Cerebellar nuclear complex (tissue), 1 donor: ENCODE measurements around the gene CYTH3.
"Not testable (repeated sequence)": the region's sequence is repeated elsewhere in the genome, so short reads cannot be mapped to it uniquely, and the experiment has no call there.

Source experiments
- DNase-seq, 2 experiments: peaks; one replicate each; lab custom pipeline; 2025; lab: John Stamatoyannopoulos, UW

Gene CYTH3

DNA sequence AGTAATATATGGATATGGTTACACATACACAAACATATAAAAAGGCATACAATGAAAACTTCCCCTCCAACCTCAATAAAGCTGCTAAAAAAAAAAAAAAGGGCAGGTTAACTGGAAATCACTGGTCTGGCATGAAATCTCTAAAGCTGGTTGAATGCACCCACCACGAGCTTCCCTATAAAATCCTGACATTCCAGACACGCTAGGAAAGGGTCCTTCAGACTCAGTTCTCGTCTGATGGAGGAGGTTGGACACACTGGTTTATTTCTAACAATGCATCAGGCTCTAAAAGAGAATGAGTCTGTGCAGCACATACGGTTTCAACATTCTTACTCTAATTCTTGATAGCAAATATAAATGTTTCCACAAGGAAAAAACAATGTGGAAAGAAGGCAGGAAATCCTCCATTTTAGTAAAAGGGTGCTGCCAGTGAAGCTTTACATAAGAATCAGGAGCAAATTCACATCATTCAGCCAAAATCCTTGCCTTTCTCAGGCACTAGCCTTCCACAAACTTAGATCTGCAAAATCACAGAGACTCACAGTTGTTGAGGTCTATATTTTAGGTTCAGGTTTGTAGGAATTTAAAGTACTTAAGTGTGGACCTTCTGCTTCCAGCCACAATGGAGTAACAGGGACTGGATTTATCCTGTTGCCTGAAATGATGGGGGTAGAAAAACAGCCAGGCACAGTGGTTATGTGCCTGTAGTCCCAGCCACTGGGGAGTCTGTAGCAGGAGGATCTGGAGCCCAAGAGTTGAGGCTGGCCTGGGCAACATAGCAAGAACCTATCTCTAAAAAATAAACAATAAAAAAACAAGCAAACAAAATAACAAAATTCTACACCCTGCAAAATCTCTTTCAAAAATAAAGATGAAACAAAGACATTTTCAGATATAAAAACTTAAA lies 73.5 kb downstream of the CYTH3 start:
- no peak for DNase-seq

- no peak for DNase-seq
Measured at GRCh38 chr7:6197801-6198551, 74.4 kb downstream of the CYTH3 start.

DNA sequence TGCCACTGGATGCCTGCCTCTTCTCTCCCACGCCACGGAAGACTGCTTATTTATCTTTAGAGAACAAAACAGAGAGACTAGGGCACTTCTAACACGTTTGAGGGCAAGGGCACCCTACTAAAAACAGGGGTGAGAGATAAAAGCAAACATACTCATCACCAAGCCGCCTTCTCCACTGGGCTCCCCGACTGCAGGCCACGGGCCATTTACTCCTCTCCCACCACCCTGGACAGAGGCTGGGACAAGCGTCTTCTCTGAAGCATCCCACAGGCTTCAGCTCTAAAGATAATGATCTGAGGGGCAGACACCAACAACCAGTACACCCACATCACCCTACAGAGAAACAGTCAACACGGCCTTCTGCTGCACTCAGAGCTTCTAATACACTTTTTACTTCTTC lies 78.7 kb downstream of the CYTH3 start:
- DNase-seq, result no peak

DNA sequence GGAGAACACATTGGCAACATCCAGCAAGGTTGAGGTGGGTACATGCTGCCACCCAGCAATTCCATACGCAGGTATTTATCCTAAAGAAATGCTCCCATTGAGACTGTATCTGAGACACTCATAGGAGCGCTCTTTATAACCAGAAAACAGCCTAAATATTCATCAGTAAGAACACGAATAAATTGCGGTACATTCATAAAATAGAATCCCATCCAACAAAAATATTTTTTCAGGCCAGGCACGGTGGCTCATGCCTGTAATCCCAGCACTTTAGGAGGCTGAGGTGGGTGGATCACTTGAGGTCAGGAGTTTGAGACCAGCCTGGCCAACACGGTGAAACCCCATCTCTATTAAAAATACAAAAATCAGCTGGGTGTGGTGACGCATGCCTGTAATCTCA lies 81.9 kb downstream of the CYTH3 start:
- DNase-seq, result not testable (repeated sequence)

- DNase-seq, result no peak
Measured at GRCh38 chr7:6188389-6188788, 84.0 kb downstream of the CYTH3 start.

- no peak for DNase-seq
Measured at GRCh38 chr7:6186577-6186976, 85.8 kb downstream of the CYTH3 start.

- no peak for DNase-seq
Measured at GRCh38 chr7:6182993-6183392, 89.4 kb downstream of the CYTH3 start.

- no peak for DNase-seq
Measured at GRCh38 chr7:6181136-6181535, 91.3 kb downstream of the CYTH3 start.

DNA sequence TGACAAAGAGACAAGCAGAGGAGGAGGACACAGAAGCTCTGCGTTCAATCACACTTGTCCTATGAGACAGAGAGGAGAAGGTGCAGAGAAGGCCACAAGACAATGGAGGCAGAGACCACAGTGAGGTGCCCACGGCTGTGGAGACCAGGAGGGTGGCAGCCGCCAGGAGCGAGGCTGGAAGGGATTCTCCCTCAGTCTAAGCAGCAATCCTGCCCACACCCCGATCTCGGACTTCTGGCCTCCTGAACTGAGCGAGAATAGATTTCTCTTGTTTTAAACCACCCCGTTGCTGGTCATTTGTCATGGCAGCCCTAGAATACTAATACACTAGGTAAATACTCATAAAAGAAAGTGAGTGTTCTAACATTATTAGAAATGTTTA lies 92.1 kb downstream of the CYTH3 start:
- no peak for DNase-seq

GRCh38 chr7:6179620-6180343 lies 92.6 kb downstream of the CYTH3 start:
- no peak for DNase-seq

- DNase-seq, result no peak
Measured at GRCh38 chr7:6178298-6179029, 94.0 kb downstream of the CYTH3 start.

DNA sequence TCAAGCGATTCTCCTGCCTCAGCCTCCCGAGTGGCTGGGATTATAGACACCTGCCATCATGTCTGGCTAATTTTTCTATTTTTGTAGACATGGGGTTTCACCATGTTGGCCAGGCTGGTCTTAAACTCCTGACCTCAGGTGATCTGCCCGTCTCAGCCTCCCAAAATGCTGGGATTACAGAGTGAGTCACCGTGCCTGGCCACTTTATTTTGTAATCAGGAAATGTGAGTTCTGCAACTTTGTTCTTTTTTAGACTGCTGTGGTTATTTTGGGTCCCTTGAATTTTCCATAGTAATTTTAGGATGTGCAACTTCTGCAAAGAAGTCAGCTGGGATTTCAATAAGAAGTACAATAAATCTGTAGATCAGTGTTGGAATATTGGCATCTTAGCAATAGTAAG lies 96.8 kb downstream of the CYTH3 start:
- DNase-seq, result no peak

DNA sequence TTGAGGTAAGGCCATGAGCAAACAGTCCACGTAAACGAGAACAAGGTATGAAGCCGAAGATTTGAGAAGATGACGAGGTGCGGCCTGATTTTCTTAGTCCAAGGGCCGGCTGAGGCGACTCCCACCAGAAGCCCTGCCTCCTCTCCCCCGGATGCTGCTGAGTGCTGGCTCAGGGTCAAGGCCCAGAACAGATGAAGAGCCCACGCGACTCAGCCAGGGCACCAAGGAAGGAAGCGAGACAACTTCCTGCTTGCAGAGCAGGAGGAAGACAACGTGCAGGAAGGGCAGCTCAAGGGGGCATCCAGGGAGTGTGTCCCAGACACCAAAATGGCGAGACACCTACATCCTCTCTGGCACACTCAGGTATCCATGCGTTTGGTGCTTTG lies 99.5 kb downstream of the CYTH3 start:
- DNase-seq, result no peak

- DNase-seq, result no peak
Measured at GRCh38 chr7:6172224-6172909, 100.1 kb downstream of the CYTH3 start.

DNA sequence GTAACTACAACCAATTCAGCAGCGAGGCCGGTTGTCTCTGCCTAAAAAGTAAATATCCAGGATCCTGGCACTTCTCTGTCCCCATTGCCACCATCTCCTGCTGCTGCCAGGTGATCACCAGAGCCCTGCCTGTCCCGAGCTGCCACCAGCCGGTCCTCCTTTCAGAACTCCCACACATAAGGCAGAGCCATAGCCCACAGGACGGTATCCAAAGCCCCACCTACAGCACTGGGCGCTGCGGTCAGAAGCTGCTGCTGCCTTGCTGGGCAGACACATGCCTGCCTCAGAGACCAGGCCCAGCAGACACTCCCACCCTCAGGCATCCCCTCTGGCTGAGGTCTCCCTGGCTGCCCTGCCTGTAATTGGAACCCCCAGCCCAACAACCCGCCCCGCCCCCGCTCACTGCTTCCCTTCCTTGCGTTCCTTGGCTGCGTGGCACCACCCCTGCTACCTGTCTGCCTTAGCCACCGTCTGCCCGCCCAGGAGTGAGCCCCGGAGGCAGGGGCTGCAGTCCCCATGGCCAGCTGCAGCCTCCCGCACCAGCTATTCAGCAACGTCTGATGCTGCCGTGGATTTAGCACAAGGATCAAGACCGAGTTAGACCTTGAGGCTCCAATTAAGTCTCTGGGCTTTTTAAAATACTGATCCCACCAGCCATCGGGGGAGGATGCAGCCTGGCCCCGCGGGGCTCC lies 100.7 kb downstream of the CYTH3 start:
- DNase-seq, result no peak

DNA sequence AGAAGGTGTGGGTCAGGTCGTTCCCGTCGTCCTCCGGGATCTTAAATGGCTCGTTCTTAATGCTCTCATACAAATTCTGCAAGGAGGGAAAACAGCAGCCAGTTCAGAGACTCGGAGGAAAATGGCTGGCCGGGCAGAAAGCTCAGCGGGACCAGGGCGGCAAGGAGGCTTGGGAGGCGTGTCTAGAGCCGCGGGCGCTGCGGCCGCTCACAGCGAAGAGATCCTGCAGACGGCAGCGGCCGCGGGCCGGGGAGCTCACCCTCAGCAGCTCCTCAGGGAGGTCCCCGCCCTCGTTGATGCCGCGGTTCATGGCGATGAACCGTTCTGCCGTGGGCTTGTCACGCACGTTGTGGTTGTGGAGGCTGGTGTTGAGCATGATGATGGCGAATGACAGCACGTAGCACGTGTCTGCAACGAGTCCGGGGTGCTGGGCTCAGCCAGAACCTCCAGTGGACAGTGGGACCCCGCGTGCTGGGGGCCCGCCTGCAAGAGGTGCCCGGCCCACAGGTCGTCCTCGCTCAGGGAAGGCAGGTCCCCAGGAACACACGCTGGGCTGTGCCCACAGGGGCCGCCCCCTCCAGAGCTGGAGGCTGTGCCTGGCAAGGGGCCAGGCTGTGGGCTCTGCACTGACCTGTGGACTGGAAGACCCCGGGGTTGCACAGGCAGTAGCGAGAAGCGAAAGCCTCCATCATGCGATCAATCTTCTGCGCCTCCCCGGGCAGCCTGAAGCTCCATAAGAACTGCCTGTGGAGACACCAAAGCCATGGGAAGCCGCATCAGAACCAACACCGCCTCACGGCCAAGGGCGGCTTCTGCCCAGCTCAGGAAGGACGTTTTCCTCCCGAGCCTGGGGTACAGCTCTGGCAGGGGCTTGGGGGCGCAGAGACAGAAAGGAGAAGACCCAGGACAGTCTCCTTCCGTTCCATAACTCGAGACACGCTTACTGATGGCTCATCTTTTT lies 101.6 kb downstream of the CYTH3 start:
- DNase-seq, result no peak

GRCh38 chr7:6169805-6170520 lies 102.5 kb downstream of the CYTH3 start:
- no peak for DNase-seq

- no peak for DNase-seq
Measured at GRCh38 chr7:6168477-6168868, 104.0 kb downstream of the CYTH3 start.
